WTC11 (cell line): ENCODE measurements around the gene PUS7L. TPM values are rescaled to one million over a fixed set of nuclear protein-coding genes. Genes with fewer than 3 reads are reported as not detected.
"Not testable (repeated sequence)": the region's sequence is repeated elsewhere in the genome, so short reads cannot be mapped to it uniquely, and the experiment has no call there.

ENCODE experiments used
- ATAC-seq: fragments of 200-7000 bp; cut with Tn5 transposase; 2 replicates; pipeline ENCODE4 v1.10.0; 2021; ENCODE audit warnings: mild to moderate bottlenecking, moderate library complexity
- CTCF ChIA-PET: fragments of 300-600 bp; sonication (Branson Sonifier 250); formaldehyde crosslinking; loops from one replicate; lab custom pipeline; 2021; ENCODE audit warnings: antibody characterized with exemption; lab: Charles Lee
- POLR2A ChIA-PET: fragments of 350-600 bp; sonication (Branson Sonifier 250); formaldehyde crosslinking; loops from one replicate; lab custom pipeline; 2021; ENCODE audit warnings: antibody characterized with exemption; lab: Charles Lee
- DNase-seq: peaks from one replicate; pipeline ENCODE4 v3.0.0; 2021; ENCODE audit warnings: low spot score
- H3K27ac Mint-ChIP-seq: 2 replicates; pipeline ENCODE4 v1.8.0; 2021; ENCODE audit warnings: mixed read lengths
- H3K27me3 Mint-ChIP-seq: 2 replicates; pipeline ENCODE4 v1.8.0; 2021; ENCODE audit warnings: low read depth, mild to moderate bottlenecking, moderate library complexity, mixed read lengths
- H3K36me3 Mint-ChIP-seq: 2 replicates; pipeline ENCODE4 v1.8.0; 2021; ENCODE audit warnings: mixed read lengths
- H3K4me1 Mint-ChIP-seq: 2 replicates; pipeline ENCODE4 v1.8.0; 2022; ENCODE audit warnings: mixed read lengths
- H3K4me3 Mint-ChIP-seq: 2 replicates; pipeline ENCODE4 v1.8.0; 2021; ENCODE audit warnings: mild to moderate bottlenecking, moderate library complexity, mixed read lengths
- H3K9me3 Mint-ChIP-seq: 2 replicates; pipeline ENCODE4 v1.8.0; 2021; ENCODE audit warnings: mixed read lengths
- CREB1 ChIP-seq: sonication (generic); formaldehyde crosslinking; IDR thresholded peaks from 2 replicates; pipeline ENCODE4 v1.8.0; 2023; ENCODE audit warnings: mild to moderate bottlenecking, missing genetic modification reagents
- ELF4 ChIP-seq: sonication (generic); formaldehyde crosslinking; IDR thresholded peaks from 2 replicates; pipeline ENCODE4 v1.8.1; 2022; ENCODE audit warnings: low read depth, mild to moderate bottlenecking, moderate library complexity, missing genetic modification reagents
- FOXK1 ChIP-seq: sonication (generic); formaldehyde crosslinking; IDR thresholded peaks from 2 replicates; pipeline ENCODE4 v1.8.0; 2022; ENCODE audit warnings: mild to moderate bottlenecking, moderate library complexity, missing genetic modification reagents
- GRHL2 ChIP-seq: fragments of 250-450 bp; sonication (Bioruptor Pico); IDR thresholded peaks from 2 replicates; pipeline ENCODE4 v1.8.0; 2022; ENCODE audit warnings: mild to moderate bottlenecking, moderate library complexity; ENCODE audit not compliant: insufficient replicate concordance, severe bottlenecking
- HMGA2 ChIP-seq: fragments of 250-450 bp; sonication (Bioruptor Pico); IDR thresholded peaks from 2 replicates; pipeline ENCODE4 v1.4.0; 2021; ENCODE audit warnings: mild to moderate bottlenecking, moderate library complexity
- JAZF1 ChIP-seq: fragments of 250-450 bp; sonication (Bioruptor Pico); IDR thresholded peaks from 2 replicates; pipeline ENCODE4 v1.9.0; 2021; ENCODE audit warnings: moderate library complexity, mild to moderate bottlenecking, inconsistent platforms
- JUN ChIP-seq: sonication (generic); formaldehyde crosslinking; IDR thresholded peaks from 2 replicates; pipeline ENCODE4 v1.8.0; 2023; ENCODE audit warnings: mild to moderate bottlenecking, missing genetic modification reagents
- MYBL2 ChIP-seq: sonication (generic); formaldehyde crosslinking; IDR thresholded peaks from 2 replicates; pipeline ENCODE4 v1.8.1; 2023; ENCODE audit warnings: mild to moderate bottlenecking, moderate library complexity, missing genetic modification reagents
- NFATC4 ChIP-seq: fragments of 250-450 bp; sonication (Bioruptor Pico); IDR thresholded peaks from 2 replicates; pipeline ENCODE4 v1.9.0; 2021; ENCODE audit warnings: mild to moderate bottlenecking
- NR1H2 ChIP-seq: sonication (generic); formaldehyde crosslinking; IDR thresholded peaks from 2 replicates; pipeline ENCODE4 v1.9.0; 2021; ENCODE audit warnings: mild to moderate bottlenecking, moderate library complexity, missing genetic modification reagents
- RORB ChIP-seq: fragments of 250-450 bp; sonication (Bioruptor Pico); IDR thresholded peaks from 2 replicates; pipeline ENCODE4 v1.9.0; 2021; ENCODE audit warnings: mild to moderate bottlenecking
- SMAD4 ChIP-seq: sonication (generic); formaldehyde crosslinking; IDR thresholded peaks from 2 replicates; pipeline ENCODE4 v1.8.0; 2022; ENCODE audit warnings: mild to moderate bottlenecking, missing genetic modification reagents
- SOX15 ChIP-seq: fragments of 250-450 bp; sonication (Bioruptor Pico); IDR thresholded peaks from 2 replicates; pipeline ENCODE4 v1.9.0; 2021; ENCODE audit warnings: mild to moderate bottlenecking
- TCF7 ChIP-seq: sonication (generic); formaldehyde crosslinking; IDR thresholded peaks from 2 replicates; pipeline ENCODE4 v1.8.0; 2022; ENCODE audit warnings: mild to moderate bottlenecking, low read depth, missing genetic modification reagents, moderate library complexity
- ZNF138 ChIP-seq: sonication (generic); formaldehyde crosslinking; conservative IDR thresholded peaks from 2 replicates; pipeline ENCODE4 v1.8.1; 2022; ENCODE audit warnings: mild to moderate bottlenecking, moderate library complexity, missing genetic modification reagents
- ZNF317 ChIP-seq: sonication (generic); formaldehyde crosslinking; IDR thresholded peaks from 2 replicates; pipeline ENCODE4 v1.8.1; 2023; ENCODE audit warnings: low read depth, mild to moderate bottlenecking, moderate library complexity, missing genetic modification reagents, borderline replicate concordance
- ZNF396 ChIP-seq: fragments of 250-450 bp; sonication (Bioruptor Pico); IDR thresholded peaks from 2 replicates; pipeline ENCODE4 v1.8.0; 2021; ENCODE audit warnings: mild to moderate bottlenecking, moderate library complexity, borderline replicate concordance
- ZNF423 ChIP-seq: fragments of 250-450 bp; sonication (Bioruptor Pico); IDR thresholded peaks from 2 replicates; pipeline ENCODE4 v2.1.2; 2022; ENCODE audit warnings: mild to moderate bottlenecking, moderate library complexity
- total RNA-seq: library from RNA; stranded (reverse); gene quantifications from 3 replicates; pipeline ENCODE4 v1.2.3, GENCODE V29; 2021
- TF ChIP-seq, protein P1 (sequence below): sonication (generic); formaldehyde crosslinking; IDR thresholded peaks from 2 replicates; pipeline ENCODE4 v1.8.1; 2023; ENCODE audit warnings: mild to moderate bottlenecking, moderate library complexity, missing genetic modification reagents
- TF ChIP-seq, protein P2 (sequence below): sonication (generic); formaldehyde crosslinking; IDR thresholded peaks from 2 replicates; pipeline ENCODE4 v1.8.1; 2022; ENCODE audit warnings: mild to moderate bottlenecking, missing genetic modification reagents, moderate library complexity, borderline replicate concordance
- TF ChIP-seq, protein P3 (sequence below): sonication (generic); formaldehyde crosslinking; IDR thresholded peaks from 2 replicates; pipeline ENCODE4 v1.8.0; 2022; ENCODE audit warnings: mild to moderate bottlenecking, missing genetic modification reagents
- TF ChIP-seq, protein P4 (sequence below): sonication (generic); formaldehyde crosslinking; IDR thresholded peaks from 2 replicates; pipeline ENCODE4 v1.8.0; 2023; ENCODE audit warnings: missing genetic modification reagents
- TF ChIP-seq, protein P5 (sequence below): sonication (generic); formaldehyde crosslinking; IDR thresholded peaks from 2 replicates; pipeline ENCODE4 v1.8.0; 2022; ENCODE audit warnings: mild to moderate bottlenecking, missing genetic modification reagents
- TF ChIP-seq, protein P6 (sequence below): fragments of 250-450 bp; sonication (Bioruptor Pico); IDR thresholded peaks from 2 replicates; pipeline ENCODE4 v1.9.0; 2021; ENCODE audit warnings: moderate library complexity, mild to moderate bottlenecking, inconsistent platforms, borderline replicate concordance
- TF ChIP-seq, protein P7 (sequence below): sonication (generic); formaldehyde crosslinking; IDR thresholded peaks from 2 replicates; pipeline ENCODE4 v1.8.1; 2022; ENCODE audit warnings: missing genetic modification reagents, borderline replicate concordance

The PUS7L gene
- total RNA-seq, 1 experiment from 2014 or later, result 20.7 TPM

DNA sequence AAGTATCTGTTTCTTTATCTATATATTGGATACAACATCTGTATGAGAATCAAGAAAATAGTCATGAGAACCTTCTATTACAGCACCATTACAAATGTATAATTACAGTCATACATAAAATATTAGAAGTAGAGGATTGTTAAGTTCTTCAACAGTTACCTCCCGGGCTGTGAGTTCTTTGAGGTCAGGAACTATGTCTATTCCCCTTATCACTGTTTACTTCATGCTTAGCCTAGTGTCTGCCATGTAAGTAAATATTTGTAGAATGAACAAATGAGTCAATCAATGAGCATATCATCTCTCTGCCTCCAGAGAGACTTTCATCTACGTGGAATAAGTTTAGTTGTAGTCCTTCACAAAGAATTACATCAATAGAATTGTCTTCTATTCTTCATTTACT lies 47.2 kb downstream of the PUS7L start:
- H3K9me3 Mint-ChIP-seq, result peaks cover 30% of the 10 kb centered on the region
- POLR2A ChIA-PET, result no interaction called here
- ATAC-seq, result no peak

DNA sequence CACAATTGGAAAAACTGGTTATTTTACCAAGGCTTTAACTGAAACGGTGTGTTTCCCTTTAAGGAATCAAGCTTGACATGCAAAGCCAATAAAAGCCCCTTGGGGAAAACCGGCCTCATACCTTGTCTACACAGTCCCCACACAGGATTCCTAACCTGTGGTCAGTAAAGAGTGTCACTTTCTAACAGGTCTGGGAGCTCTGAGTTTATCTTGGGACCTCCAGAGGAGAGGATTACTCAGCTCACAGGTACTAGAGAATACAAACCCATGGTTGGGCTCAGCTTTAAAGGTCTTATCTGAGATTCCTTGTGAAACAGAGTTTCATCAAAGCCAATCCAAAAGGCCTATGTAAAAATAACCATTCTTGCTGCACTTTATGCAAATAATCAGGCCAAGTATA lies 54.8 kb downstream of the PUS7L start:
- ATAC-seq, POLR2A ChIA-PET, CTCF ChIA-PET: not testable (repeated sequence)

More for the DNA sequence above, 47.2 kb downstream of the PUS7L start:
- no peaks in the 10 kb centered on the region for H3K4me1 Mint-ChIP-seq
- DNase-seq, result no peak
- no peaks in the 10 kb centered on the region for H3K27me3 Mint-ChIP-seq
- TF ChIP-seq GRHL2 (CRISPR knock-in tag), result no peak
- TF ChIP-seq TCF7 (CRISPR knock-in tag), result no peak
- TF ChIP-seq HMGA2 (CRISPR knock-in tag), result no peak
- no peak for TF ChIP-seq NR1H2 (CRISPR knock-in tag)
- TF ChIP-seq MYBL2 (CRISPR knock-in tag), result no peak
- TF ChIP-seq JAZF1 (CRISPR knock-in tag), result no peak
- TF ChIP-seq ZNF396 (CRISPR knock-in tag), result no peak
- TF ChIP-seq, protein P1, sequence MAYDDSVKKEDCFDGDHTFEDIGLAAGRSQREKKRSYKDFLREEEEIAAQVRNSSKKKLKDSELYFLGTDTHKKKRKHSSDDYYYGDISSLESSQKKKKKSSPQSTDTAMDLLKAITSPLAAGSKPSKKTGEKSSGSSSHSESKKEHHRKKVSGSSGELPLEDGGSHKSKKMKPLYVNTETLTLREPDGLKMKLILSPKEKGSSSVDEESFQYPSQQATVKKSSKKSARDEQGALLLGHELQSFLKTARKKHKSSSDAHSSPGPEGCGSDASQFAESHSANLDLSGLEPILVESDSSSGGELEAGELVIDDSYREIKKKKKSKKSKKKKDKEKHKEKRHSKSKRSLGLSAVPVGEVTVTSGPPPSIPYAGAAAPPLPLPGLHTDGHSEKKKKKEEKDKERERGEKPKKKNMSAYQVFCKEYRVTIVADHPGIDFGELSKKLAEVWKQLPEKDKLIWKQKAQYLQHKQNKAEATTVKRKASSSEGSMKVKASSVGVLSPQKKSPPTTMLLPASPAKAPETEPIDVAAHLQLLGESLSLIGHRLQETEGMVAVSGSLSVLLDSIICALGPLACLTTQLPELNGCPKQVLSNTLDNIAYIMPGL, result no peak
- TF ChIP-seq, protein P2, sequence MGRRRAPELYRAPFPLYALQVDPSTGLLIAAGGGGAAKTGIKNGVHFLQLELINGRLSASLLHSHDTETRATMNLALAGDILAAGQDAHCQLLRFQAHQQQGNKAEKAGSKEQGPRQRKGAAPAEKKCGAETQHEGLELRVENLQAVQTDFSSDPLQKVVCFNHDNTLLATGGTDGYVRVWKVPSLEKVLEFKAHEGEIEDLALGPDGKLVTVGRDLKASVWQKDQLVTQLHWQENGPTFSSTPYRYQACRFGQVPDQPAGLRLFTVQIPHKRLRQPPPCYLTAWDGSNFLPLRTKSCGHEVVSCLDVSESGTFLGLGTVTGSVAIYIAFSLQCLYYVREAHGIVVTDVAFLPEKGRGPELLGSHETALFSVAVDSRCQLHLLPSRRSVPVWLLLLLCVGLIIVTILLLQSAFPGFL (CRISPR knock-in tag), result no peak
- no peak for TF ChIP-seq ZNF138 (CRISPR knock-in tag)
- TF ChIP-seq, protein P3, sequence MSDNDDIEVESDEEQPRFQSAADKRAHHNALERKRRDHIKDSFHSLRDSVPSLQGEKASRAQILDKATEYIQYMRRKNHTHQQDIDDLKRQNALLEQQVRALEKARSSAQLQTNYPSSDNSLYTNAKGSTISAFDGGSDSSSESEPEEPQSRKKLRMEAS (CRISPR knock-in tag), result no peak
- TF ChIP-seq ZNF423, result no peak
- no peak for TF ChIP-seq SOX15 (CRISPR knock-in tag)
- TF ChIP-seq SMAD4, result no peak
- no peak for TF ChIP-seq FOXK1 (CRISPR knock-in tag)
- TF ChIP-seq ELF4, result no peak
- TF ChIP-seq RORB, result no peak
- TF ChIP-seq, all 79 proteins: peak for 0
- CTCF ChIA-PET, result no interaction called here
- H3K4me3 Mint-ChIP-seq, result no peak overlapping the region
- H3K36me3 Mint-ChIP-seq, result peaks cover 11% of the 10 kb centered on the region
- no peak overlapping the region for H3K27ac Mint-ChIP-seq

DNA sequence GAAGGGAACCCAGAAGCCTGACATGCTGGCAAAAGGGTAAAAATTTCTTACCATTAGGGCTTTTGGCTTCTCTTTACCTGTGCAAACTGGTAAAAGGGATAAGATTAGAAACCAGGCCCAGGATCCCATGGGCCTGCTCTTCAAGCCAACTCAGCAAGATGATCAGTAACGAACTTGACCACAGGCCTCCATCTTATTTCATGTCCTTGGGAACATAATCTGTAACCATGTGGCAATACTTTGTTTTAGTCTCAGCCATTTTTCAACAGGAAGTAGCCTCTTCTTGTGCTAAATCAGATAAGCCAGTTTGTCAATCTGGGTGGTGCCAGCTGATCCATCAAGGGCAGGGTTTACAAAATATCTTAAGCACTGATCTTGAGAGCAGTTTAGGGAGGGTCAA lies 57.4 kb downstream of the PUS7L start:
- not testable (repeated sequence) for ATAC-seq, H3K4me1 Mint-ChIP-seq

More for the DNA sequence above, 54.8 kb downstream of the PUS7L start:
- H3K9me3 Mint-ChIP-seq, result peaks cover 27% of the 10 kb centered on the region
- not testable (repeated sequence) for H3K27me3 Mint-ChIP-seq, H3K4me1 Mint-ChIP-seq, H3K27ac Mint-ChIP-seq, H3K4me3 Mint-ChIP-seq, DNase-seq
- H3K36me3 Mint-ChIP-seq, result peaks cover 13% of the 10 kb centered on the region

DNA sequence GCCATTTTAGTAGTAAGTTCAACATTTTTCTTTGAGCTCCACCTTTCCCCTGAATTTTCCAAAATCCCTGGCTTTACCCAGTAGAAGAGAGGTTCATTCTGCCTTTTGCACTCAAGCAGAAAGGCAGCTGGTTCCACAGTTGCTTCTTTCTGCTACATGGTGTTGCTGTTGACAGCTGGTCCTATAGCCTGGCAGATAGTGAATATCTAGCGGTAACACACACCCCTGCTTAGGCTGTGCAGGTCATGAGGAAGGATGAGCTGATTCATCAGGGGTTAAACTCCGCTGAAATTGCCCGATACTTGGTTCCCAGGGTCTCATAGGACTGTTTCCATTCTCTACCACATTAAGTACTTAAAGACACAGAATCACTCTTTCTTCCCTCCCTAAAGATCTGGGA lies 62.4 kb downstream of the PUS7L start:
- ChIA-PET CTCF (no interaction called here), POLR2A (no interaction called here)
- ATAC-seq, result no peak
- H3K9me3 Mint-ChIP-seq, result no peaks in the 10 kb centered on the region
- no peak overlapping the region for H3K27ac Mint-ChIP-seq
- no peak for DNase-seq
- H3K36me3 Mint-ChIP-seq, result no peaks in the 10 kb centered on the region
- no peaks in the 10 kb centered on the region for H3K27me3 Mint-ChIP-seq
- H3K4me3 Mint-ChIP-seq, result no peak overlapping the region
- H3K4me1 Mint-ChIP-seq, result peaks cover 4% of the 10 kb centered on the region; the same call in 1 of the 2 replicates
- no peak for TF ChIP-seq NFATC4 (CRISPR knock-in tag)
- TF ChIP-seq, protein P4, sequence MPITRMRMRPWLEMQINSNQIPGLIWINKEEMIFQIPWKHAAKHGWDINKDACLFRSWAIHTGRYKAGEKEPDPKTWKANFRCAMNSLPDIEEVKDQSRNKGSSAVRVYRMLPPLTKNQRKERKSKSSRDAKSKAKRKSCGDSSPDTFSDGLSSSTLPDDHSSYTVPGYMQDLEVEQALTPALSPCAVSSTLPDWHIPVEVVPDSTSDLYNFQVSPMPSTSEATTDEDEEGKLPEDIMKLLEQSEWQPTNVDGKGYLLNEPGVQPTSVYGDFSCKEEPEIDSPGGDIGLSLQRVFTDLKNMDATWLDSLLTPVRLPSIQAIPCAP (CRISPR knock-in tag), result no peak
- TF ChIP-seq, protein P5, sequence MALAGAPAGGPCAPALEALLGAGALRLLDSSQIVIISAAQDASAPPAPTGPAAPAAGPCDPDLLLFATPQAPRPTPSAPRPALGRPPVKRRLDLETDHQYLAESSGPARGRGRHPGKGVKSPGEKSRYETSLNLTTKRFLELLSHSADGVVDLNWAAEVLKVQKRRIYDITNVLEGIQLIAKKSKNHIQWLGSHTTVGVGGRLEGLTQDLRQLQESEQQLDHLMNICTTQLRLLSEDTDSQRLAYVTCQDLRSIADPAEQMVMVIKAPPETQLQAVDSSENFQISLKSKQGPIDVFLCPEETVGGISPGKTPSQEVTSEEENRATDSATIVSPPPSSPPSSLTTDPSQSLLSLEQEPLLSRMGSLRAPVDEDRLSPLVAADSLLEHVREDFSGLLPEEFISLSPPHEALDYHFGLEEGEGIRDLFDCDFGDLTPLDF (CRISPR knock-in tag), result no peak
- TF ChIP-seq, protein P6, sequence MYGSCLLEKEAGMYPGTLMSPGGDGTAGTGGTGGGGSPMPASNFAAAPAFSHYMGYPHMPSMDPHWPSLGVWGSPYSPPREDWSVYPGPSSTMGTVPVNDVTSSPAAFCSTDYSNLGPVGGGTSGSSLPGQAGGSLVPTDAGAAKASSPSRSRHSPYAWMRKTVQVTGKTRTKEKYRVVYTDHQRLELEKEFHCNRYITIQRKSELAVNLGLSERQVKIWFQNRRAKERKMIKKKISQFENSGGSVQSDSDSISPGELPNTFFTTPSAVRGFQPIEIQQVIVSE (CRISPR knock-in tag), result no peak
- TF ChIP-seq, protein P7, sequence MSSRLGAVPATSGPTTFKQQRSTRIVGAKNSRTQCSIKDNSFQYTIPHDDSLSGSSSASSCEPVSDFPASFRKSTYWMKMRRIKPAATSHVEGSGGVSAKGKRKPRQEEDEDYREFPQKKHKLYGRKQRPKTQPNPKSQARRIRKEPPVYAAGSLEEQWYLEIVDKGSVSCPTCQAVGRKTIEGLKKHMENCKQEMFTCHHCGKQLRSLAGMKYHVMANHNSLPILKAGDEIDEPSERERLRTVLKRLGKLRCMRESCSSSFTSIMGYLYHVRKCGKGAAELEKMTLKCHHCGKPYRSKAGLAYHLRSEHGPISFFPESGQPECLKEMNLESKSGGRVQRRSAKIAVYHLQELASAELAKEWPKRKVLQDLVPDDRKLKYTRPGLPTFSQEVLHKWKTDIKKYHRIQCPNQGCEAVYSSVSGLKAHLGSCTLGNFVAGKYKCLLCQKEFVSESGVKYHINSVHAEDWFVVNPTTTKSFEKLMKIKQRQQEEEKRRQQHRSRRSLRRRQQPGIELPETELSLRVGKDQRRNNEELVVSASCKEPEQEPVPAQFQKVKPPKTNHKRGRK (CRISPR knock-in tag), result no peak
- TF ChIP-seq ZNF317 (CRISPR knock-in tag), result no peak
- TF ChIP-seq CREB1, result no peak
- no peak for TF ChIP-seq JUN (CRISPR knock-in tag)
- no peak for TF ChIP-seq NR1H2 (CRISPR knock-in tag)

More for the DNA sequence above, 57.4 kb downstream of the PUS7L start:
- DNase-seq, H3K27ac Mint-ChIP-seq, H3K9me3 Mint-ChIP-seq, H3K4me3 Mint-ChIP-seq, H3K27me3 Mint-ChIP-seq, POLR2A ChIA-PET, CTCF ChIA-PET, H3K36me3 Mint-ChIP-seq: not testable (repeated sequence)
